ENCODE data around the gene ATXN1. TPM values are rescaled to one million over a fixed set of nuclear protein-coding genes. Genes with fewer than 3 reads are reported as not detected.

ATXN1 gene
- total RNA-seq, 1 donor from 2014 or later = 99.2 TPM

GRCh38 chr6:16491666-16492313, 269.5 kb downstream of the ATXN1 start:
- intact Hi-C loops (cut with micrococcal nuclease) = no loop called here

- intact Hi-C loops (cut with micrococcal nuclease) = no loop called here
Measured at GRCh38 chr6:16490616-16491015, 270.6 kb downstream of the ATXN1 start.

DNA sequence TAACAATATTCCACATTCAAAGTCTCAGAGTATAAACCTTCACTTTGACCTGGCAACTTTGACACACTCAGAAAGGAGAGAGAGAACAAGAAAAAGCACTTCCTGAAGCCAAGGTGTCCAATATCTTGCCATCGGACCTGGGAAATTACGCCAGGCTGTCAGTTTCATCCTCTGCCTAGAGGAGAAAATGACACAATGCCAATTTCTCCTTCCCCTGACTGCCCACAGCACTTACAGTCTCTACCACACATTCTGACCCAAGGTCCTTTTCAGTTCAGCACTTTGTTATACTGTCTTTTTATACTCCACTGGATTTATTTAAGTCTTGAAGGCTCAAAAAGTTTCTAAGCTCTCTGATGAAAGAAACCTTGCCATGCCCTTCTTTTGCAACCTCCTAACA, 272.4 kb downstream of the ATXN1 start:
- intact Hi-C loops (cut with micrococcal nuclease) = no loop called here

- intact Hi-C loops (cut with micrococcal nuclease) = loop anchor here (2.0 kb wide), 1 partner anchor 15 kb away; no protein-coding TSS in a partner anchor
Measured at GRCh38 chr6:16487996-16488674, 273.1 kb downstream of the ATXN1 start.

GRCh38 chr6:16486661-16487060, 274.6 kb downstream of the ATXN1 start:
- intact Hi-C loops (cut with micrococcal nuclease) = loop anchor here (2.0 kb wide), 1 partner anchor 14 kb away; no protein-coding TSS in a partner anchor

DNA sequence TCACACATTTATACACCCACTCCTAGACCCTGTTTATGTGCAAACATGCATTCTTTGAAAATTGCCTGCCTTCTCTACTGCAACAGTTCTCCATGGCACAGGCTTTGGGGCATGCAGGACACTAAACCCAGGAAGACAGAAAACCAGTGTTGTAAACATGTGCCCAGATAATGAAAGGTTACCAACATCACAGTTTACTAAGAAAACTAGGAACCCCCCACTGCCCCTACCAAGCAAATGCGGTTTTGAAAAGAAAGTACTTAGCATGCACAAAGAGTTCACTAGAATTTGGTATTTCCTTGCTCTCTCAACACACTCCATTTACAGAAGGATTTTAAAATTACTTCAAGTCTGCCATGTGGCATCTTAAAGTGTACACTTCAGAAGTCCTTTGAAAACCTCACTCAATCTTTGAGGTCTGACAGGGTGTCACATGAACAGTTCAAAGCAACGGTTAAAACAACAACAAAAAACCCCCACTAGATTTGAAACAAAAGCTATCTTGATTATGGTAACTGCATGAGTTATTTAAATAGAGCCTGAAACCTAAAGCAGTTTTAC, 277.9 kb downstream of the ATXN1 start:
- intact Hi-C loops (cut with micrococcal nuclease) = loop anchor here (1.0 to 5.0 kb wide), 9 partner anchors 15 to 1224 kb away; partner anchors contain the start of genes ATXN1, GMPR and NUP153

- intact Hi-C loops (cut with micrococcal nuclease) = loop anchor here (1.0 to 5.0 kb wide), 9 partner anchors 16 to 1224 kb away; partner anchors contain the start of genes ATXN1, GMPR and NUP153
Measured at GRCh38 chr6:16482702-16483314, 278.5 kb downstream of the ATXN1 start.

- intact Hi-C loops (cut with micrococcal nuclease) = loop anchor here (1.0 to 5.0 kb wide), 9 partner anchors 9 to 1225 kb away; partner anchors contain the start of genes GMPR and NUP153
Measured at GRCh38 chr6:16481697-16482399, 279.4 kb downstream of the ATXN1 start.

GRCh38 chr6:16480763-16481560, 280.3 kb downstream of the ATXN1 start:
- intact Hi-C loops (cut with micrococcal nuclease) = loop anchor here (1.0 to 5.0 kb wide), 7 partner anchors 8 to 1226 kb away; partner anchors contain the start of genes GMPR and NUP153

GRCh38 chr6:16477367-16478149, 283.7 kb downstream of the ATXN1 start:
- intact Hi-C loops (cut with micrococcal nuclease) = no loop called here

DNA sequence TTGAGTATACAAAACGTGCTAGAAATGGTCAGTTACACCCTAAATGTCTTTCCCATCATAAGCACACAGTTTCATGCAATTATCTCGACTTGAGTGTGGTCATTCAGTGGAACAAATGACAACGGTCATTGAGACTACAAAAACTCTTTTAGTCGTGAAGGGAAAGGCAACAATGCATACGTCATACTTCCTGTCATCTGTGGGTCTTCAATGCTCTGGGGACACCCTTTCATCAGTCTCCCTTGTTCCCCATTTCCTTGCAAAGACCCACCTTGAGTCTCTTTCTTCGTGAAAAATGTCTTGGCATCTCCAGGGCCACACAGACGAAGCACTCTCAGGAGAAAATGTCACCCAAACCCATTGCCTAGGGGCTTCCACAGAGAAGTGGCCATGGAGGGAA, 284.4 kb downstream of the ATXN1 start:
- intact Hi-C loops (cut with micrococcal nuclease) = no loop called here

- intact Hi-C loops (cut with micrococcal nuclease) = no loop called here
Measured at GRCh38 chr6:16475494-16475781, 285.8 kb downstream of the ATXN1 start.

- intact Hi-C loops (cut with micrococcal nuclease) = loop anchor here (5.0 kb wide), 1 partner anchor 37 kb away; no protein-coding TSS in a partner anchor
Measured at GRCh38 chr6:16474772-16475493, 286.3 kb downstream of the ATXN1 start.

DNA sequence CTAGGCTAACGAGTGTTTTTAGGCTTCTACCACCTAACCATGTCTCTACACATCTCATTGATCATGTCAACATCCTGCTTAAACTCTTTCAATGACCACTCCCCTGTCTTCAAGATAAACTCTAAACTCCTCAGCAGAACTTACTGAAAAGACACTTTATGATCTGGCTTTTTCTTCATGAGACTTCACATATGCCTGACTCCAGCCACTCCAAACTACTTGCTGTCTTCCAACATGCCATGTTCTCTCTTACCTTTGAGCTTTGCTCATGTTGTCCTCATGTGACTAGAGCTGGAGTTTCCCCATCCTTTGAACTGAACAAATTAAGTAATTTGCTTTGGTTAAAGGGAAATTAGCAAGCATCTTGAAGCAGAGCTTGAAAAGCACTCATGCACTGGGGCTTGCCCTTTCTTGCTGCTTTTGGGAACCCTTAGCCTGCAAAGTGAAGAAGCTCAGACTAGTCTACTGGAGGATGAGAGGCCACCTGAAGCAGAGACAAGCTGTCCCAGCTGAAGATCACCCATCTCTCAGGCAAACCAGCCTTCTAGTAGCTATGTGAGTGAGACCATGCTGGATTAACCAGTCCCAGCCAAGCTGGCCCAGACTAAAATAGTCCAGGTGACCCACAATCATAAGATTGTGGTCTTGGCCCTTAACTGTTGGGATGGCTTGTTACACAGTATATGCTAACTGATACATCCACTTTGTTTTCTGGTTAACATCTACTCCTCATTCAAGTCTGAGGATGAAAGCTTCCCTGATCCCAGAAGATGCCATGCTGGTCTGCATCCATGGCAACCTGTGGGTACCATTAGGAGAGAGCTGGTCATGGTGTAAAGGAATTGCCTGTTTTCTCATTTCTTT, 287.1 kb downstream of the ATXN1 start:
- intact Hi-C loops (cut with micrococcal nuclease) = loop anchor here (1.0 to 5.0 kb wide), 3 partner anchors 7 to 38 kb away; no protein-coding TSS in a partner anchor

GRCh38 chr6:16473184-16473907, 287.9 kb downstream of the ATXN1 start:
- intact Hi-C loops (cut with micrococcal nuclease) = loop anchor here (1.0 to 5.0 kb wide), 3 partner anchors 8 to 39 kb away; no protein-coding TSS in a partner anchor

DNA sequence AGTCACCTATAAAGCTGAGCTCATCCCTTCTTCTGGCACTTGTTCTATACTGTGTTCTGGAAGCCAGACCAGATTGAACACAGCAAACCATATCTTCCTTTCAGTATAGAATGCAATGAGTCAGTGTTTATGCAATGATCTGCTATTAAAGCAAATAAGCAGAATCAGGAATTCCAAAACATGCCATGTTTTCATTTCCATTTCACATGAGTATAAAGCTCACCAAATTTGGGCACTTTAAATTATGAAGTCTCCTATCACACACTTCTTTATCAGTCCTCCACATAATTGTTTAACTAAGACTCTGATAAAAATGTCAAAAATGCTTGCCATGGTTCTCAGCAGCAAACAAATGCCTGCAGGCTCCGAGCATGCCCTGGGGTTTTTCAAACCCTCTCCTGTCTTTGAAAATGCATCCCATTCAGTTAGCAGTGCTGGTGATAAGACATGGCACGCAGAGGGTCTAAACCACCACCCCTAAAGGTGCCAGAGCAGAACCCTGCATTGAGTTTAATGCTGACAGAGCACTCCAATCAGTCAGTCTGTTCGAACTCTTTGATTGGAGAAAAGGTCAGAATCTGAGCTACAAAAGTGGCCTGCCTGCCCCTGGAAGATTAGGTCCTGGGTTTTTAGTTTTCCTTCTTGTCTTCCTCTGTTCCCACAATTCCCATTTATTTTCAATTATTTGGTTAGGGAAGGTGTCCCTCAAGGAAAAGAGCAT, 288.8 kb downstream of the ATXN1 start:
- intact Hi-C loops (cut with micrococcal nuclease) = loop anchor here (1.0 to 5.0 kb wide), 3 partner anchors 9 to 40 kb away; no protein-coding TSS in a partner anchor
